HepG2 (cell line): ENCODE data around the gene EEF1A1. TPM values are rescaled to one million over a fixed set of nuclear protein-coding genes. Genes with fewer than 3 reads are reported as not detected.

ENCODE experiments used
- CCDC6 ChIP-seq: sonication (generic); formaldehyde crosslinking; IDR thresholded peaks from 2 replicates; pipeline ENCODE4 v1.8.1; 2022; ENCODE audit warnings: mild to moderate bottlenecking, missing genetic modification reagents, moderate library complexity
- ELF4 ChIP-seq: sonication (generic); formaldehyde crosslinking; IDR thresholded peaks from 2 replicates; pipeline ENCODE4 v1.5.0; 2020; ENCODE audit warnings: missing genetic modification reagents, mild to moderate bottlenecking, moderate library complexity, borderline replicate concordance
- EP300 ChIP-seq, 3 experiments: sonication (generic) in 1 of 3; formaldehyde crosslinking in 1 of 3; IDR thresholded peaks; 2 replicates each; pipeline versions ENCODE4 v1.5.1 to v1.6.1; 2011 to 2020; ENCODE audit warnings: low read depth in 2 of 3, low read length in 2 of 3, borderline replicate concordance in 1 of 3, improper control_type of control experiment in 1 of 3, mild to moderate bottlenecking in 1 of 3, missing genetic modification reagents in 1 of 3, moderate library complexity in 1 of 3
- FOXO1 ChIP-seq: sonication (generic); formaldehyde crosslinking; IDR thresholded peaks from 2 replicates; pipeline ENCODE4 v1.4.0; 2020; ENCODE audit warnings: missing genetic modification reagents
- HOXA3 ChIP-seq: sonication (generic); formaldehyde crosslinking; IDR thresholded peaks from 2 replicates; pipeline ENCODE4 v1.5.0; 2020; ENCODE audit warnings: missing genetic modification reagents
- MAZ ChIP-seq, 2 experiments: sonication (generic) in 1 of 2; formaldehyde crosslinking in 1 of 2; IDR thresholded peaks; 2 replicates each; pipeline versions ENCODE4 v1.5.0 to v1.6.1; 2012 to 2020; ENCODE audit warnings: low read depth in 2 of 2, mild to moderate bottlenecking in 2 of 2, borderline replicate concordance in 1 of 2, improper control_type of control experiment in 1 of 2, low read length in 1 of 2, missing genetic modification reagents in 1 of 2, moderate library complexity in 1 of 2
- PAX8 ChIP-seq: sonication (generic); formaldehyde crosslinking; IDR thresholded peaks from 2 replicates; pipeline ENCODE4 v1.8.0; 2022; ENCODE audit warnings: mild to moderate bottlenecking, missing genetic modification reagents, borderline replicate concordance
- RFX1 ChIP-seq: fragments of 450-650 bp; IDR thresholded peaks from 2 replicates; pipeline ENCODE4 v1.6.1; 2017
- RFXAP ChIP-seq: sonication (generic); formaldehyde crosslinking; IDR thresholded peaks from 2 replicates; pipeline ENCODE4 v1.4.0; 2020; ENCODE audit warnings: missing genetic modification reagents, borderline replicate concordance
- SOX13 ChIP-seq, 3 experiments: fragments of 450-650 bp in 1 of 3; sonication (generic) in 1 of 3; formaldehyde crosslinking in 1 of 3; IDR thresholded peaks in 2 of 3; conservative IDR thresholded peaks in 1 of 3; 2 replicates each; pipeline versions ENCODE4 v1.5.0 to v1.6.1; 2016 to 2020; ENCODE audit warnings: antibody characterized with exemption in 1 of 3, mild to moderate bottlenecking in 1 of 3, missing compliant biosample characterization in 1 of 3, missing genetic modification reagents in 1 of 3, moderate library complexity in 1 of 3
- TOE1 ChIP-seq: sonication (generic); formaldehyde crosslinking; IDR thresholded peaks from 2 replicates; pipeline ENCODE4 v1.4.0; 2020; ENCODE audit warnings: mild to moderate bottlenecking, missing genetic modification reagents
- TSC22D2 ChIP-seq: sonication (generic); formaldehyde crosslinking; IDR thresholded peaks from 2 replicates; pipeline ENCODE4 v1.5.1; 2020; ENCODE audit warnings: missing genetic modification reagents, mild to moderate bottlenecking, borderline replicate concordance
- ZBTB21 ChIP-seq: sonication (generic); formaldehyde crosslinking; IDR thresholded peaks from 2 replicates; pipeline ENCODE4 v1.4.0; 2020; ENCODE audit warnings: missing genetic modification reagents
- ZNF225 ChIP-seq: sonication (generic); formaldehyde crosslinking; IDR thresholded peaks from 2 replicates; pipeline ENCODE4 v1.4.0; 2020; ENCODE audit warnings: mild to moderate bottlenecking, missing genetic modification reagents
- ZNF614 ChIP-seq: IDR thresholded peaks from 2 replicates; pipeline ENCODE4 v1.6.1; 2018; ENCODE audit warnings: missing biosample characterization, missing genetic modification reagents, inconsistent platforms, borderline replicate concordance
- ZNF616 ChIP-seq: sonication (generic); formaldehyde crosslinking; IDR thresholded peaks from 2 replicates; pipeline ENCODE4 v1.5.0; 2020; ENCODE audit warnings: low read depth, mild to moderate bottlenecking, missing genetic modification reagents
- ZNF747 ChIP-seq: sonication (generic); formaldehyde crosslinking; IDR thresholded peaks from 2 replicates; pipeline ENCODE4 v1.8.1; 2023; ENCODE audit warnings: missing genetic modification reagents, mild to moderate bottlenecking, borderline replicate concordance
- ZNF772 ChIP-seq: sonication (generic); formaldehyde crosslinking; IDR thresholded peaks from 2 replicates; pipeline ENCODE4 v1.5.0; 2020; ENCODE audit warnings: mild to moderate bottlenecking, missing genetic modification reagents
- ZNF790 ChIP-seq: sonication (generic); formaldehyde crosslinking; IDR thresholded peaks from 2 replicates; pipeline ENCODE4 v1.8.0; 2022; ENCODE audit warnings: missing genetic modification reagents, mild to moderate bottlenecking, borderline replicate concordance
- polyA plus RNA-seq, 8 experiments: library from polyadenylated mRNA; depleted of rRNA in 3 of 8; stranded (reverse) in 7 of 8; unstranded in 1 of 8; fragments of >200 nt; fragmentation: Illumina TruSeq in 4 of 8; extraction: Trizol in 4 of 8; gene quantifications; 2 replicates each; pipeline versions ENCODE4 v1.2.1 to v1.2.3, GENCODE V29; 2011 to 2016; ENCODE audit warnings: low read depth in 4 of 8, missing spikeins in 1 of 8, mixed read lengths in 1 of 8; ENCODE audit not compliant: insufficient read depth in 1 of 8
- total RNA-seq, 5 experiments: library from RNA; depleted of rRNA; stranded (reverse); fragments of >200 nt; fragmentation: Illumina TruSeq; extraction: Trizol; gene quantifications; 2 replicates each; pipeline ENCODE4 v1.2.3, GENCODE V29; 2016; ENCODE audit warnings: low read depth in 1 of 5
- TF ChIP-seq, protein P1 (sequence below): sonication (generic); formaldehyde crosslinking; IDR thresholded peaks from 2 replicates; pipeline ENCODE4 v1.9.0; 2022; ENCODE audit warnings: low read depth, missing genetic modification reagents
- TF ChIP-seq, protein P2 (sequence below): IDR thresholded peaks from 2 replicates; pipeline ENCODE4 v1.6.1; 2016; ENCODE audit warnings: missing compliant biosample characterization, missing genetic modification reagents, borderline replicate concordance
- TF ChIP-seq, protein P3 (sequence below): sonication (generic); formaldehyde crosslinking; IDR thresholded peaks from 2 replicates; pipeline ENCODE4 v1.5.1; 2020; ENCODE audit warnings: mild to moderate bottlenecking, missing genetic modification reagents

EEF1A1 gene
- total and polyA plus RNA-seq, 2 of the 13 experiments (the other 11 are each of a cell fraction or from before 2014, with no cell fraction given), result 13,726 to 17,172 TPM

DNA sequence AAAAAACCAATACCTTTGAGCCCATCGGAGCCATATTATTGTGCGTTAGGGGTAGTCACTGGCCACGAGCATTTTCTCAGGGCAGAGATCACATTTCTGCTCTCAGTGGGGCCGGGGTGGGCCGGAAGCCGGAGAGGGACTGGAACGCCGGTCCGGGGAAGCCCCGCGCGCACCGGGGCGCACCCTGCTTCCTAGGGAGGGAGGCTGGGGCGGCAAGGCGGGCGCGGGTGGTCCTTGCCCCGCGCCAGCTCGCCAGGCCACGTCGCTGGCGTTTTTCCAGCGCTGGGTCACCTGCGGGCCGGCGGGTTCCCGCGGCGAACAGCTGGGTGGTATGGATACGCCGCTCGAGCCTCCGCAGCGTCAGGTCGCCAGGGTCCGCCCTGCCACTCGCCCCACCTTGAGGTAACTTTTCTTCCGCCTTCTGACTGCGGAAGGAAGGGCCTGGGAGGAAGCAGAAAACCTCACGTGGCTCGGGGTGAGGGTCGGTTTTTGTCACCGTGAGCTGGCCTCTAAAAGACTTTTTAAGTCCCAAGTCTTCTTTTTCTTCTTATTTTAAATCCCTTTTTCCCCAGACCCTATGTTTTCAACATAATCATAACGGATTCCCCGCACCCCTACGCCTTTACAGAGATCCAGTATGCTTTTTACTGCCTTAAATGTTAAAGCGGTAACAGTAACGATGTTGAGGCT is 2.7 kb upstream of the EEF1A1 start (continued):
- TF ChIP-seq ZNF747 (CRISPR knock-in tag) (peak; percentile 68; the same call in 1 of the 2 replicates), EP300 (IDR thresholded peaks at IDR 0.05; ENCODE audit: low read depth in 2 of 2, low read length in 2 of 2) (0 out of 4 replicates have a peak, but pooled peaks of 1 of the 2 experiments have one; percentile 17), EP300 (CRISPR knock-in tag; IDR thresholded peaks at IDR 0.05; ENCODE audit: borderline replicate concordance) (no peak), SOX13 (IDR thresholded peaks at IDR 0.05) (no peak), SOX13 (CRISPR knock-in tag; conservative IDR thresholded peaks at IDR 0.05 in 1 of 2, IDR thresholded peaks at IDR 0.05 in 1 of 2) (peak in 1 of 2 experiments; percentile 25; a peak in 1 of 4 replicates), PAX8 (CRISPR knock-in tag) (no peak), TOE1 (no peak; the same call in 1 of the 2 replicates), ELF4 (peak; percentile 90), CCDC6 (CRISPR knock-in tag) (peak; percentile 75), ZNF772 (peak; percentile 79; the same call in 1 of the 2 replicates), TSC22D2 (CRISPR knock-in tag) (no peak), MAZ (IDR thresholded peaks at IDR 0.05; ENCODE audit: borderline replicate concordance, low read depth, low read length) (peak; percentile 13; the same call in 1 of the 2 replicates), MAZ (CRISPR knock-in tag; IDR thresholded peaks at IDR 0.05; ENCODE audit: low read depth) (peak; percentile 92), ZNF616 (CRISPR knock-in tag) (no peak), RFX1 (no peak), RFXAP (CRISPR knock-in tag) (0 out of 2 replicates have a peak, but pooled peaks have one; percentile 39), ZNF225 (no peak), HOXA3 (CRISPR knock-in tag) (peak; percentile 76), FOXO1 (CRISPR knock-in tag) (no peak), ZNF790 (CRISPR knock-in tag) (peak; percentile 67; the same call in 1 of the 2 replicates), ZBTB21 (no peak), ZNF614 (CRISPR knock-in tag) (peak; percentile 8; the same call in 1 of the 2 replicates)
- TF ChIP-seq, protein P1, sequence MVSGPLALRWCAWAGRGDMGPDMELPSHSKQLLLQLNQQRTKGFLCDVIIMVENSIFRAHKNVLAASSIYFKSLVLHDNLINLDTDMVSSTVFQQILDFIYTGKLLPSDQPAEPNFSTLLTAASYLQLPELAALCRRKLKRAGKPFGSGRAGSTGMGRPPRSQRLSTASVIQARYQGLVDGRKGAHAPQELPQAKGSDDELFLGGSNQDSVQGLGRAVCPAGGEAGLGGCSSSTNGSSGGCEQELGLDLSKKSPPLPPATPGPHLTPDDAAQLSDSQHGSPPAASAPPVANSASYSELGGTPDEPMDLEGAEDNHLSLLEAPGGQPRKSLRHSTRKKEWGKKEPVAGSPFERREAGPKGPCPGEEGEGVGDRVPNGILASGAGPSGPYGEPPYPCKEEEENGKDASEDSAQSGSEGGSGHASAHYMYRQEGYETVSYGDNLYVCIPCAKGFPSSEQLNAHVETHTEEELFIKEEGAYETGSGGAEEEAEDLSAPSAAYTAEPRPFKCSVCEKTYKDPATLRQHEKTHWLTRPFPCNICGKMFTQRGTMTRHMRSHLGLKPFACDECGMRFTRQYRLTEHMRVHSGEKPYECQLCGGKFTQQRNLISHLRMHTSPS (CRISPR knock-in tag), result no peak
- TF ChIP-seq, protein P2, sequence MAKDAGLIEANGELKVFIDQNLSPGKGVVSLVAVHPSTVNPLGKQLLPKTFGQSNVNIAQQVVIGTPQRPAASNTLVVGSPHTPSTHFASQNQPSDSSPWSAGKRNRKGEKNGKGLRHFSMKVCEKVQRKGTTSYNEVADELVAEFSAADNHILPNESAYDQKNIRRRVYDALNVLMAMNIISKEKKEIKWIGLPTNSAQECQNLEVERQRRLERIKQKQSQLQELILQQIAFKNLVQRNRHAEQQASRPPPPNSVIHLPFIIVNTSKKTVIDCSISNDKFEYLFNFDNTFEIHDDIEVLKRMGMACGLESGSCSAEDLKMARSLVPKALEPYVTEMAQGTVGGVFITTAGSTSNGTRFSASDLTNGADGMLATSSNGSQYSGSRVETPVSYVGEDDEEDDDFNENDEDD (CRISPR knock-in tag), result peak; percentile 68; the same call in 1 of the 2 replicates
- TF ChIP-seq, protein P3, sequence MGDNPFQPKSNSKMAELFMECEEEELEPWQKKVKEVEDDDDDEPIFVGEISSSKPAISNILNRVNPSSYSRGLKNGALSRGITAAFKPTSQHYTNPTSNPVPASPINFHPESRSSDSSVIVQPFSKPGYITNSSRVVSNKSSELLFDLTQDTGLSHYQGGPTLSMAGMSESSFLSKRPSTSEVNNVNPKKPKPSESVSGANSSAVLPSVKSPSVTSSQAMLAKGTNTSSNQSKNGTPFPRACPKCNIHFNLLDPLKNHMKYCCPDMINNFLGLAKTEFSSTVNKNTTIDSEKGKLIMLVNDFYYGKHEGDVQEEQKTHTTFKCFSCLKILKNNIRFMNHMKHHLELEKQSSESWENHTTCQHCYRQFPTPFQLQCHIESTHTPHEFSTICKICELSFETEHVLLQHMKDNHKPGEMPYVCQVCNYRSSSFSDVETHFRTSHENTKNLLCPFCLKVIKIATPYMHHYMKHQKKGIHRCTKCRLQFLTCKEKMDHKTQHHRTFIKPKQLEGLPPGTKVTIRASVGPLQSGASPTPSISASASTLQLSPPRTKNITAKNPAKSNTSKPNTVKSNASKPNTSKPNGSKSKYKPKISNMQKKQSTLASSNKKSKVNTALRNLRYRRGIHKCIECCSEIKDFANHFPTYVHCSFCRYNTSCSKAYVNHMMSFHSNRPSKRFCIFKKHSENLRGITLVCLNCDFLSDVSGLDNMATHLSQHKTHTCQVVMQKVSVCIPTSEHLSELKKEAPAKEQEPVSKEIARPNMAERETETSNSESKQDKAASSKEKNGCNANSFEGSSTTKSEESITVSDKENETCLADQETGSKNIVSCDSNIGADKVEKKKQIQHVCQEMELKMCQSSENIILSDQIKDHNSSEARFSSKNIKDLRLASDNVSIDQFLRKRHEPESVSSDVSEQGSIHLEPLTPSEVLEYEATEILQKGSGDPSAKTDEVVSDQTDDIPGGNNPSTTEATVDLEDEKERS (CRISPR knock-in tag), result peak; percentile 6; the same call in 1 of the 2 replicates
